OCI-LY7 (cell line): ENCODE measurements around the gene COL24A1. TPM values are rescaled to one million over a fixed set of nuclear protein-coding genes. Genes with fewer than 3 reads are reported as not detected.

ENCODE experiments used
- BruUV-seq: library from RNA; stranded (reverse); fragments of 400-500 nt; replicated peaks from 2 replicates; lab custom pipeline; 2021; lab: Mats Ljungman, UMichigan
- CTCF ChIA-PET: fragments of 300-600 bp; sonication (Branson Sonifier 250); formaldehyde crosslinking; loops from one replicate; lab custom pipeline; 2022; ENCODE audit warnings: antibody characterized with exemption; ENCODE audit not compliant: unreplicated experiment; lab: Charles Lee
- POLR2A ChIA-PET: fragments of 300-600 bp; sonication (Branson Sonifier 250); formaldehyde crosslinking; loops from one replicate; lab custom pipeline; 2022; ENCODE audit warnings: antibody characterized with exemption; lab: Charles Lee
- DNase-seq: peaks from one replicate; pipeline ENCODE4 v3.0.0-alpha.2; 2015; ENCODE audit warnings: low spot score
- H2AFZ ChIP-seq: fragments of 200-600 bp; sonication (generic), shearing (Covaris generic); 2 replicates; pipeline ENCODE4 v1.6.1; 2014; ENCODE audit warnings: mild to moderate bottlenecking, antibody characterized with exemption, low read length, moderate library complexity
- H3K27ac ChIP-seq: fragments of 200-600 bp; sonication (generic); 2 replicates; pipeline ENCODE4 v1.5.1; 2014; ENCODE audit warnings: mixed run types, low read depth, mild to moderate bottlenecking, moderate library complexity, low read length, inconsistent platforms; ENCODE audit not compliant: poor library complexity, severe bottlenecking
- H3K36me3 ChIP-seq: fragments of 200-600 bp; sonication (generic); 2 replicates; pipeline ENCODE4 v1.6.1; 2014; ENCODE audit warnings: mild to moderate bottlenecking, antibody characterized with exemption, low read length, moderate library complexity, mixed read lengths; ENCODE audit not compliant: insufficient read depth
- H3K4me1 ChIP-seq: fragments of 200-600 bp; sonication (generic); 2 replicates; pipeline ENCODE4 v1.5.1; 2014; ENCODE audit warnings: mild to moderate bottlenecking, low read length; ENCODE audit not compliant: insufficient read depth, poor library complexity, severe bottlenecking
- H3K4me2 ChIP-seq: fragments of 200-600 bp; sonication (generic); 2 replicates; pipeline ENCODE4 v1.6.1; 2014; ENCODE audit warnings: mild to moderate bottlenecking, low read length
- H3K4me3 ChIP-seq: fragments of 200-600 bp; sonication (generic); 2 replicates; pipeline ENCODE4 v1.5.1; 2014; ENCODE audit warnings: mild to moderate bottlenecking, low read depth, low read length; ENCODE audit not compliant: poor library complexity, severe bottlenecking
- H3K79me2 ChIP-seq: fragments of 200-600 bp; sonication (generic); 2 replicates; pipeline ENCODE4 v1.6.1; 2016; ENCODE audit warnings: low read depth, mild to moderate bottlenecking, low read length, moderate library complexity, mixed read lengths; ENCODE audit not compliant: insufficient read depth
- H3K9me2 ChIP-seq: fragments of 200-600 bp; sonication (generic); 2 replicates; pipeline ENCODE4 v1.6.1; 2016; ENCODE audit warnings: mild to moderate bottlenecking, low read length, mixed read lengths; ENCODE audit not compliant: insufficient read depth
- H3K9me3 ChIP-seq: fragments of 200-600 bp; sonication (generic); 2 replicates; pipeline ENCODE4 v1.6.1; 2014; ENCODE audit warnings: mild to moderate bottlenecking, mixed run types, low read length, mixed read lengths
- H4K20me1 ChIP-seq: fragments of 200-600 bp; sonication (generic); 2 replicates; pipeline ENCODE4 v1.6.1; 2014; ENCODE audit warnings: mild to moderate bottlenecking, antibody characterized with exemption, low read length, moderate library complexity, mixed read lengths; ENCODE audit not compliant: insufficient read depth
- CTCF ChIP-seq: fragments of 200-600 bp; sonication (generic); conservative IDR thresholded peaks from 2 replicates; pipeline ENCODE4 v1.5.1; 2014; ENCODE audit warnings: mild to moderate bottlenecking, antibody characterized with exemption, low read length, moderate library complexity, mixed read lengths
- EZH2phosphoT487 ChIP-seq: fragments of 200-600 bp; sonication (generic); IDR thresholded peaks from 2 replicates; pipeline ENCODE4 v1.6.1; 2018; ENCODE audit warnings: low read depth, borderline replicate concordance, mild to moderate bottlenecking, mixed run types, antibody characterized with exemption, low read length, moderate library complexity, mixed read lengths
- intact Hi-C: fragments of 100-400 bp; cut with micrococcal nuclease; formaldehyde crosslinking; loops from one replicate; pipeline ENCODE4 v1.10.0; 2022; ENCODE audit not compliant: unreplicated experiment
- total RNA-seq, 2 experiments: library from RNA; depleted of rRNA in 1 of 2; stranded (reverse); fragments of >200 nt in 1 of 2; shearing (Covaris generic) in 1 of 2; gene quantifications; 2 replicates each; pipeline ENCODE4 v1.2.3, GENCODE V29; 2014 to 2022

The COL24A1 gene
- total RNA-seq, 2 experiments from 2014 or later, result 0.06 to 0.23 TPM

GRCh38 chr1:85976516-85977205, 179.9 kb downstream of the COL24A1 start:
- no peak overlapping the region for H2AFZ ChIP-seq
- H3K27ac ChIP-seq, result no peak overlapping the region
- H3K4me1 ChIP-seq, result no peaks in the 10 kb centered on the region
- no peak overlapping the region for H3K4me2 ChIP-seq
- H3K79me2 ChIP-seq, result no peaks in the 10 kb centered on the region
- H3K9me3 ChIP-seq, result no peaks in the 10 kb centered on the region
- no peak overlapping the region for H3K4me3 ChIP-seq
- no peaks in the 10 kb centered on the region for H3K36me3 ChIP-seq
- intact Hi-C loops, result no loop called here
- ChIA-PET POLR2A (interaction anchor here (1.1 kb wide), 1 partner anchor 11 kb away, joined by 3 read pairs; no protein-coding TSS in a partner anchor), CTCF (no interaction called here)
- BruUV-seq, result no TSS peak
- H3K9me2 ChIP-seq, result no peaks in the 10 kb centered on the region
- no peak for DNase-seq
- no peaks in the 10 kb centered on the region for H4K20me1 ChIP-seq
- no peak for TF ChIP-seq EZH2phosphoT487
- no peak for TF ChIP-seq CTCF

- no peak overlapping the region for H3K4me3 ChIP-seq
- intact Hi-C loops, result no loop called here
- no TSS peak for BruUV-seq
- no peaks in the 10 kb centered on the region for H3K36me3 ChIP-seq
- H3K4me1 ChIP-seq, result no peaks in the 10 kb centered on the region
- no peaks in the 10 kb centered on the region for H3K9me3 ChIP-seq
- ChIA-PET POLR2A (no interaction called here), CTCF (no interaction called here)
- H3K79me2 ChIP-seq, result no peaks in the 10 kb centered on the region
- H3K27ac ChIP-seq, result no peak overlapping the region
- no peak overlapping the region for H2AFZ ChIP-seq
- TF ChIP-seq EZH2phosphoT487 (no peak), CTCF (no peak)
- no peak for DNase-seq
- no peaks in the 10 kb centered on the region for H3K9me2 ChIP-seq
- H4K20me1 ChIP-seq, result no peaks in the 10 kb centered on the region
- no peak overlapping the region for H3K4me2 ChIP-seq
These were observed 180.6 kb downstream of the COL24A1 start for GRCh38 chr1:85975912-85976371.

GRCh38 chr1:85962457-85962856, 194.1 kb downstream of the COL24A1 start:
- DNase-seq, result no peak
- H3K4me2 ChIP-seq, result no peak overlapping the region
- TF ChIP-seq CTCF, result no peak
- TF ChIP-seq EZH2phosphoT487, result no peak
- no peak overlapping the region for H3K27ac ChIP-seq
- no TSS peak for BruUV-seq
- H3K4me3 ChIP-seq, result no peak overlapping the region
- no peak overlapping the region for H2AFZ ChIP-seq
- no peaks in the 10 kb centered on the region for H3K36me3 ChIP-seq
- no peaks in the 10 kb centered on the region for H3K4me1 ChIP-seq
- intact Hi-C loops, result no loop called here
- no peaks in the 10 kb centered on the region for H3K9me2 ChIP-seq
- no peaks in the 10 kb centered on the region for H4K20me1 ChIP-seq
- ChIA-PET CTCF (no interaction called here), POLR2A (no interaction called here)
- no peaks in the 10 kb centered on the region for H3K9me3 ChIP-seq
- H3K79me2 ChIP-seq, result no peaks in the 10 kb centered on the region
